Measurements from ENCODE around the gene MICA. TPM values are rescaled to one million over a fixed set of nuclear protein-coding genes. Genes with fewer than 3 reads are reported as not detected.
A peak's percentile ranks its signal among the peaks of the same experiment; 100 is the strongest.
"Not testable (repeated sequence)": the region's sequence is repeated elsewhere in the genome, so short reads cannot be mapped to it uniquely, and the experiment has no call there.

MICA gene
- total RNA-seq, 4 donors from 2014 or later = 18.9 to 35.4 (median 22.3) TPM

- H3K36me3 ChIP-seq = peaks cover 12 to 27% (median 16%) of the 10 kb centered on the region in 4 donors
- H3K9me3 ChIP-seq = no peaks in the 10 kb centered on the region
- H3K27me3 ChIP-seq = no peaks in the 10 kb centered on the region
- intact Hi-C loops (cut with DNase I) = no loop called here
- H3K27ac ChIP-seq (replicated peaks in 1 of 4) = no peak overlapping the region
- DNase-seq (ENCODE audit: extremely low spot score) = no peak
- no peak for TF ChIP-seq POLR2AphosphoS5 (IDR thresholded peaks at IDR 0.05)
- TF ChIP-seq EP300 (IDR thresholded peaks at IDR 0.05) = no peak
- TF ChIP-seq, protein P1, sequence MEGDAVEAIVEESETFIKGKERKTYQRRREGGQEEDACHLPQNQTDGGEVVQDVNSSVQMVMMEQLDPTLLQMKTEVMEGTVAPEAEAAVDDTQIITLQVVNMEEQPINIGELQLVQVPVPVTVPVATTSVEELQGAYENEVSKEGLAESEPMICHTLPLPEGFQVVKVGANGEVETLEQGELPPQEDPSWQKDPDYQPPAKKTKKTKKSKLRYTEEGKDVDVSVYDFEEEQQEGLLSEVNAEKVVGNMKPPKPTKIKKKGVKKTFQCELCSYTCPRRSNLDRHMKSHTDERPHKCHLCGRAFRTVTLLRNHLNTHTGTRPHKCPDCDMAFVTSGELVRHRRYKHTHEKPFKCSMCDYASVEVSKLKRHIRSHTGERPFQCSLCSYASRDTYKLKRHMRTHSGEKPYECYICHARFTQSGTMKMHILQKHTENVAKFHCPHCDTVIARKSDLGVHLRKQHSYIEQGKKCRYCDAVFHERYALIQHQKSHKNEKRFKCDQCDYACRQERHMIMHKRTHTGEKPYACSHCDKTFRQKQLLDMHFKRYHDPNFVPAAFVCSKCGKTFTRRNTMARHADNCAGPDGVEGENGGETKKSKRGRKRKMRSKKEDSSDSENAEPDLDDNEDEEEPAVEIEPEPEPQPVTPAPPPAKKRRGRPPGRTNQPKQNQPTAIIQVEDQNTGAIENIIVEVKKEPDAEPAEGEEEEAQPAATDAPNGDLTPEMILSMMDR (IDR thresholded peaks at IDR 0.05) = no peak
- no peak for TF ChIP-seq POLR2A (IDR thresholded peaks at IDR 0.05; ENCODE audit: low read depth)
- no peak overlapping the region for H3K4me3 ChIP-seq
- 77% methylated on average over 2 of the region's 2 CpGs for WGBS
- no peaks in the 10 kb centered on the region for H3K4me1 ChIP-seq
These were observed 17.2 kb downstream of the MICA start for GRCh38 chr6:31420546-31420945.

DNA sequence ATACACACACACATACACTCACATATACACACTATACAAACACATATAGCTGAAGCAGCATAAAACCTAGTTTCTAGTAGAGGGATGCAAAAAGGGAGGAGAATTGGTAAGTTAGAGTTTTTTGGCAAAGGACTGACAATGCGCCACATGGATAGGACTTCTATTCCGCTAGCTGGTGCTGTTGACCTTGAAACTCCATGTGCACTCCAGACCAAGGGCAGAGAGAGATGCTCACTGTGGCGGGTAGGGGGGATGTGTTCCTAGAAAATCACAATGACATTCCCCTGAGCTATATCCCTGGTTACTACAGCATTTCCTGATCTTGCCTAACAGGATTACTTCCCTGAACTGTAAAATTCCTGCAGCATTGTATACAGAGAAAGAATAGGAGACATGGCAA, 19.2 kb downstream of the MICA start:
- intact Hi-C loops (cut with DNase I) = no loop called here
- H3K9me3 ChIP-seq = no peaks in the 10 kb centered on the region
- TF ChIP-seq, protein P1 (IDR thresholded peaks at IDR 0.05) = no peak
- TF ChIP-seq POLR2AphosphoS5 (IDR thresholded peaks at IDR 0.05) (peak in 1 of 2 donors; percentile 17), POLR2A (IDR thresholded peaks at IDR 0.05; ENCODE audit: low read depth) (no peak)
- H3K27me3 ChIP-seq = no peaks in the 10 kb centered on the region
- WGBS = 74% methylated on average over 3 of the region's 3 CpGs
- H3K36me3 ChIP-seq = peaks cover 0 to 6% (median 1%) of the 10 kb centered on the region in 4 donors
- H3K27ac ChIP-seq (replicated peaks in 1 of 4) = no peak overlapping the region
- no peak overlapping the region for H3K4me3 ChIP-seq
- peak; percentile 81 for DNase-seq (ENCODE audit: extremely low spot score)
- no peaks in the 10 kb centered on the region for H3K4me1 ChIP-seq

- H3K27ac ChIP-seq (replicated peaks in 1 of 4) = no peak overlapping the region
- peak; percentile 66 for DNase-seq (ENCODE audit: extremely low spot score)
- H3K36me3 ChIP-seq = peaks cover 0 to under 1% (median 0%) of the 10 kb centered on the region in 4 donors
- H3K9me3 ChIP-seq = no peaks in the 10 kb centered on the region
- no peak for TF ChIP-seq POLR2A (IDR thresholded peaks at IDR 0.05; ENCODE audit: low read depth)
- no peak for TF ChIP-seq EP300 (IDR thresholded peaks at IDR 0.05)
- no peaks in the 10 kb centered on the region for H3K27me3 ChIP-seq
- intact Hi-C loops (cut with DNase I) = no loop called here
- no peaks in the 10 kb centered on the region for H3K4me1 ChIP-seq
- 56% methylated on average over 3 of the region's 3 CpGs for WGBS
- H3K4me3 ChIP-seq = no peak overlapping the region
These were observed 20.2 kb downstream of the MICA start for GRCh38 chr6:31423550-31423949.

DNA sequence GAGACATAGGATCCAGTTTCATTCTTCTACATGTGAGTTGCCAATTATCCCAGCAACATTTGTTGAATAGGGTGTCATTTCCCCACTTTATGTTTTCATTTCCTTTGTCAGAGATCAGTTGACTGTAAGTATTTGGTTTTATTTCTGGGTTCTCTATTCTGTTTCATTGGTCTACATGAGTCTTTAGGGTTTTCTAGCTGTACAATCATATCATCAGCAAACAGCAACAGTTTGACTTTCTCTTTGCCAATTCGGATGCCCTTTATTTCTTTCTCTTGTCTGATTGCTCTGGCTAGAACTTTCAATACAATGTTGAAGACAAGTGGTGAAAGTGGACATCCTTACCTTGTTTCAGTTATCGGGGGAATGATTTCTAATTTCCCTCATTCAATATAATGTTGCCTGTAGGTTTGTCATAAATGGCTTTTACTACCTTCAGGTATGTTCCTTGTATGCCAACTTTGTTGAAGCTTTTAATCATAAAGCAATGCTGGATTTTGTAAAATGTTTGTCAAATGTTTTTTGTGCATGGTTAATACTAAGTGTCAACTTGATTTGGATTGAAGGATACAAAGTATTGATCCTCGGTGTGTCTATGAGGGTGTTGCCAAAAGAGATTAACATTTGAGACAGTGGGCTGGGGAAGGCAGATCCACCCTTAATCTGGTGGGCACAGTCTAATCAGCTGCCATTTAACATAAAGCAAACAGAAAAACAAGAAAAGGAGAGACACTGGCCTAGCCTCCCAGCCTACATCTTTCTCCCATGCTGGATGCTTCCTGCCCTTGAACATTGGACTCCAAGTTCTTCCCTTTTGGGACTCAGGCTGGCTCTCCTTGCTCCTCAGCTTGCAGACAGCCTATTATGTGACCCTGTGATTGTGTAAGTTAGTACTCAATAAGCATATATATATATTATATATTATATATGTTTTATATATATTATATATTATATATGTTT, 23.3 kb downstream of the MICA start:
- Histone ChIP-seq H3K27me3 (no peaks in the 10 kb centered on the region), H3K27ac (replicated peaks in 1 of 4) (no peak overlapping the region), H3K4me3 (no peak overlapping the region), H3K4me1 (no peaks in the 10 kb centered on the region), H3K36me3 (no peaks in the 10 kb centered on the region), H3K9me3 (no peaks in the 10 kb centered on the region)
- WGBS = 86% methylated on average over 3 of the region's 3 CpGs
- peak; percentile 60 for DNase-seq (ENCODE audit: extremely low spot score)
- intact Hi-C loops (cut with DNase I) = no loop called here
- no peak for TF ChIP-seq EP300 (IDR thresholded peaks at IDR 0.05)
- no peak for TF ChIP-seq POLR2AphosphoS5 (IDR thresholded peaks at IDR 0.05)
- no peak for TF ChIP-seq POLR2A (IDR thresholded peaks at IDR 0.05; ENCODE audit: low read depth)
- TF ChIP-seq, protein P1 (IDR thresholded peaks at IDR 0.05) = no peak

GRCh38 chr6:31430449-31430848, 27.1 kb downstream of the MICA start:
- intact Hi-C loops (cut with DNase I) = no loop called here
- no peak overlapping the region for H3K4me3 ChIP-seq
- H3K4me1 ChIP-seq = no peaks in the 10 kb centered on the region
- no peak overlapping the region for H3K27ac ChIP-seq (replicated peaks in 1 of 4)
- H3K36me3 ChIP-seq = no peaks in the 10 kb centered on the region
- no peaks in the 10 kb centered on the region for H3K27me3 ChIP-seq
- 88% methylated on average over 2 of the region's 2 CpGs for WGBS
- H3K9me3 ChIP-seq = no peaks in the 10 kb centered on the region
- TF ChIP-seq POLR2AphosphoS5 (IDR thresholded peaks at IDR 0.05) (no peak), POLR2A (IDR thresholded peaks at IDR 0.05; ENCODE audit: low read depth) (no peak), EP300 (IDR thresholded peaks at IDR 0.05) (no peak)
- TF ChIP-seq, protein P1 (IDR thresholded peaks at IDR 0.05) = no peak
- peak; percentile 72 for DNase-seq (ENCODE audit: extremely low spot score)

DNA sequence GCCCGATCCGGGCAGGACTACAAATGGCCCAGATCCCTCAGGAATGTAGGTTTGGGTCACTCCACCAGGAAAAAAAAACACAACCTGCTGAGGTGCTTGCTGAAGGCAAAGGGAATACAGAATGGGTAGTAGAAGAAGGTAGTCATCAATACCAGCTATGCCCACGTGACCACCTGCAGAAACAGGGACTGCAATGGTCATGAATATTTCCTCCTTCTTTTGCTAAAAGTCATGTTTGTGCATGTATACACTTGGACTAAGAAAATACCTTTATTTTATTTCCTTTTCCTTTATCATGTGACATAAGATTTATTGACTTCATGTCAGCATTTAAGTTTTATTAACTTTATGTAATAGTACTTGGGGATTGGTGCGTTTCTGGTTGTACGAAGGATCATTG, 31.7 kb downstream of the MICA start:
- DNase-seq (ENCODE audit: extremely low spot score); H3K36me3 ChIP-seq; intact Hi-C loops (cut with DNase I); H3K27me3 ChIP-seq; H3K4me3 ChIP-seq; H3K27ac ChIP-seq (replicated peaks in 1 of 4); H3K4me1 ChIP-seq: not testable (repeated sequence)
- peaks cover 0 to 10% (median 0%) of the 10 kb centered on the region in 4 donors for H3K9me3 ChIP-seq
- 77% methylated on average over 5 of the region's 5 CpGs for WGBS
